HG03159 (cell line): ENCODE data around the gene IFNGR1.
"Not testable (repeated sequence)": the region's sequence is repeated elsewhere in the genome, so short reads cannot be mapped to it uniquely, and the experiment has no call there.

Source experiments
- ATAC-seq: cut with Tn5 transposase; IDR thresholded peaks from one replicate; pipeline ENCODE4 v1.9.1; 2021; ENCODE audit warnings: mild to moderate bottlenecking, moderate library complexity; ENCODE audit not compliant: unreplicated experiment

The IFNGR1 gene

GRCh38 chr6:137236581-137237355 is 17.6 kb upstream of the IFNGR1 start:
- ATAC-seq = no peak

DNA sequence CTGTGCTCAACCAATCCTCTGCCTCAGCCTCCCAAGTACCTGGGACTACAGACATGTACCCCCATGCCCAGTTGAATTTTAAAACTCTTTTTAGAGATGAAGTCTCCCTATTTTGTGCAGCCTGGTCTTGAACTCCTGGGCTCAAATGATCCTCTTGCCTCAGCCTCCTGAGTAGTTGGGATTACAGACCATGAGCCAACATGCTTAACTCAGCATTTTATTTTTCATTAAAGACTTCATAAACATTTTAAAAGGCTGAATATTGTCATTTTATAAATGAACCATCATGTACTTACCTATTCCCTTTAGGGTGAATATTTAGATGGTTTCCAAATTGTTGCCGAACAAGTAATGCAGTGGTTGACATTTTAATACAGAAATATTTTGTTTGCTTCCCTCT is 16.5 kb upstream of the IFNGR1 start:
- ATAC-seq = no peak

GRCh38 chr6:137233911-137234863 is 15.0 kb upstream of the IFNGR1 start:
- peak; percentile 76 for ATAC-seq

DNA sequence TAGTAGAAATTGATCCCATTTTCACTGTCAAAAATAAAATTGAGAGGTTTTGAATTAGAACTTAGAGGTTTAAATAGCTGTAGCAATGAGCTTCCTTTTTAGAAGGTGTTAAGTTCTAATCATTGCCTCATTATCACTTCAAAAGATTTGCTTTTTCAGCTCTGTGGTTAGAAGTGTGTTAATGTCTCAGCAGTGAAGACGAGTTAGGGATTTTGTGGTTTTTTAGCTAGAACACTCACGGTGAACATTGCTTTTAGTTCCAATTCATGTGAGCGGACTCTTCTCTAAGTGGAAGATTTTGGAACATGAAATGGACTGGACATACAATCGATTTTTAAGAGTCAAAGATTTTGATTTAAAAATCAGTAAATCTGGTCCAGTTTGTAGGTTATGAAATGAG is 12.7 kb upstream of the IFNGR1 start:
- no peak for ATAC-seq

- no peak for ATAC-seq
Measured at GRCh38 chr6:137230956-137231555, 11.9 kb upstream of the IFNGR1 start.

DNA sequence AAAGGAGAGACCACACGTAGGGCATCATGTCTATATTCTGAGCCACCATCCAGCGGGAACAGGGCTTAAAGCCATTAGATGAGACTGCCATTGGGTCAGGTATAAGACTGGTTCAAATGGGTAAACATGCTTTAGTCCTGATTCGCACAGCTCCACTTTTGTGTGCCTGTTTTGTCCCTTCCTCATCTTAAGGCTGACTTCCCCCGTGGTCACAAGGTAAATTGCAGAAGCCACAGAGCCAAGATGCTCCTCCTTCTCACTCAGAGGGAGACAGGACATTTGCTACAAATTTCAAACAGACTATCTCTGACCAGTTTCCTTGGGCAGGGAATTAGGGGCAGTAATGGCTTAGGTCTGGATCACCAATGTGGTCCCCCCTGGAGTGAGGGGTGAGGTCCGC is 11.4 kb upstream of the IFNGR1 start:
- no peak for ATAC-seq

DNA sequence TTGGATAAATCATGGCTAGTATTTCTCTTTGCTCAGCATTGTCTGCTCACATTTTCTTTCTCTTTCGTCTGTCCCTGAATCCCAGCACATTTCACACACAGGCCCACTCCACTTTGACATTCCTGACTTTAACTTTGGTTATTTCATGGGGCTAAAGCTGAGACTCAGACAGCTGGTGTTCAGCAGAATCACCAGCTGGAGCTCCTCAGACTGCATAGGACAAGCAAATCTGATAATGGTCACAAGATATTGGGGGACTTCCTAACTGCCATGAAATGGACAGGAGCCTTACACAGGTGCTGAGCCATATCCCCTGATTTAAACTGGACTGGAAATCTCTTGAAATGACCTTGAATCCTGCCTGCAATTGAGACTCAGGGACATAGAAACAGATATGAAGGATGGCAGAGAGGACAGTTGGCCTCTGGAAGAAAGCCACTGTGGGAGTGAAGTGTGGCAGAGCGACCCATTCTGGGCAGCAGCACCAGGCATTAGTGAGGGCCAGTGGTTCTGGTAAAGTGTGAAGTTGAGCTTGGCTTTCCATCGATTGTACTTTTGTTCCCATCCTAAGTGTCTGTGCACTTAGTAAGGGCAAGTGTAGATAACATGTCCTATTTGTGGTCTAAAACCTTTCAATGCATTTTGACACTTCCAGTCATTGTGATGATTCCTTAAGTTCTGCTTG is 10.0 kb upstream of the IFNGR1 start:
- ATAC-seq = no peak

GRCh38 chr6:137227871-137228302 is 8.7 kb upstream of the IFNGR1 start:
- ATAC-seq = peak; percentile 50

- no peak for ATAC-seq
Measured at GRCh38 chr6:137226697-137227096, 7.5 kb upstream of the IFNGR1 start.

DNA sequence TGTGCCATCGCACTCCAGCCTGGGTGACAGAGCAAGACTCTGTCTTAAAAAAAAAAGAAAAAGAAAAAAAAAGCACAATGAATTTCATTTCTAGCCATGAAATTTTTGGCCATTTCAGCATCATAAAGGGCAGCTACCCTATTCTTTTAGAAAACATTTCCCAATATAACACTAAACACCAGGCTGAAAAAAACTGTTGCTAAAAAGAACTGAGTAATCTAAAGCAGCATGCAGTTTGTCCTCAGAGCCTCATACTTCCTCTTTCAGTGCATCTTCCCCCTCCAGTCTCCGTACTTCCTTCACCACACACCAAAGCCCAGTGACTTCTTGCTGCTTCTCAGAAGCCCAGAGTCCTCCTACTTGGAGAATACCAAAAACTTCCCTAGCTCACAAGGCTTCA is 5.6 kb upstream of the IFNGR1 start:
- peak; percentile 59 for ATAC-seq

DNA sequence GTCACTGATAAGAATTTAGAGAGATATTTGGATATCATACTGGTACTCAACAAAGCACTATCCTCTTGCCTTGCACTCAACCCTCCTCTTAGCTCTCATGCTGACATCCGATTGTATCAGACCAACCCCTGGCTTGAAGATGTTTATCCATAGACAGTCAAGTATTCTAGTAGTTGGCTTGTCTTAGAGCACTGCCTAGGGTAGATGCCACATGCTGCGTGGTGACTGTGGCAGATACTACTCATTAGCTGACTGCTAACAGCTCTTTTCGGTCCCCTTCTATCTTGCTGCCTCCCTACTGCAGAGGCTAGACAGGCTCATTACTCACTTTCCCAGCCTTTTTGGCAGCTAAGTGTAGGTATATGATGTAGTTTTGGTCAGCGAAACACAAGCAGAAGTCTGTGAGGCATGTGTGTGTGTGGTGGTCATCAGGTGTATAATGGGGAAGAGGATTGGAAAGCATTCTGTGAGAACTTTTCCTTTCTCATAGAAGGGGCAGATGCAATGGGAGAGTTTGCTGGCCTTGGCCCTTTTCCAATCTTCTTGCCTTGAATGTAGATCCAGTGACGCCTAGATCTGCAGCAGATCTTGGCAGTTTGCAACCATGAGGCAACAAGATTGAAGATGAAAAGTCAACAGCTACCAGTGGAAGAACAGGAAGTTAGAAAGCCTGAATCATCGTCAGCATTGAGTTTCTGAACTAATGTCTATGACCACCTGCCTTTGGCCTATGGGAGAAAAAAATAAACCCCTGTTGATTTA is 4.4 kb upstream of the IFNGR1 start:
- ATAC-seq = no peak

DNA sequence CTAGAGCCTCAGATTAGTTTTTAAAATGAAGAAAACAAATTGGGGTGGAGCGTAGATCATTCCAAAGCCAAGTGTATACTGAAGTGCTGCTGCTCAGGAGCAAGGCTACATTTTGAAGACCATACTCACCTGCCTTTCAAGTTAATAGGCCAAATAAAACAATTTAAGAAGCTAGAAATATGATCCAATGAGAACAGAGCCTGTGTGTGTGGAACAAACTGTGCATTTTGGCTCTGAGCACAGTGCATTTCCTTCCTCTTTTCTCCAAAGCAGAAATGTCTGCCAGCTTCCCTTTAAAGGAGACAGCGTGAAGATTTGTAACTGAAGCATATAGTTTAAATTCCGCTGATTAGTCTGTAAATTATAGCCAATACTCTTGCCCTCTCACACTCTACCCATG is 3.2 kb upstream of the IFNGR1 start:
- no peak for ATAC-seq

GRCh38 chr6:137219664-137220252 is 573 bp upstream of the IFNGR1 start:
- no peak for ATAC-seq

DNA sequence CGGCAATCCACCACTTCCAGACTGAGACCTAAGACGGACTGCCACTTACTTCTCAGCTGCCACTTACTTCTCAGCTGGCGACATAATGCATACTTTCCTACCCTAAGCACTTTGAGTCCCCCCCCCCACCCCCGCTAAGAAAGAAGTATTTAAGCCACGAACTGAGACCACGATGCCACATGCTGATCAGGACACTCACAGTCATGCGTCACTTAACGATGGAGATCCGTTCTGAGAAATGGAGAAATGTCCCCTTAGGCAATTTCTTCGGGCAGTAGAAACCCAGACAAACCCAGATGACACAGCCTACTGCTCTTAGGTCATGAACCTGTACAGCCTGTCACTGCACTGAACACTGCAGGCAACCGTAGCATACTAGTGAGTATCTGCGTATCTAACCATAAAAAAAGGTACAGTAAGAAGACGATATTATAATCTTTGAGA is 690 bp downstream of the IFNGR1 start:
- ATAC-seq = peak; percentile 46

GRCh38 chr6:137217801-137218472 is 1.2 kb downstream of the IFNGR1 start:
- no peak for ATAC-seq

DNA sequence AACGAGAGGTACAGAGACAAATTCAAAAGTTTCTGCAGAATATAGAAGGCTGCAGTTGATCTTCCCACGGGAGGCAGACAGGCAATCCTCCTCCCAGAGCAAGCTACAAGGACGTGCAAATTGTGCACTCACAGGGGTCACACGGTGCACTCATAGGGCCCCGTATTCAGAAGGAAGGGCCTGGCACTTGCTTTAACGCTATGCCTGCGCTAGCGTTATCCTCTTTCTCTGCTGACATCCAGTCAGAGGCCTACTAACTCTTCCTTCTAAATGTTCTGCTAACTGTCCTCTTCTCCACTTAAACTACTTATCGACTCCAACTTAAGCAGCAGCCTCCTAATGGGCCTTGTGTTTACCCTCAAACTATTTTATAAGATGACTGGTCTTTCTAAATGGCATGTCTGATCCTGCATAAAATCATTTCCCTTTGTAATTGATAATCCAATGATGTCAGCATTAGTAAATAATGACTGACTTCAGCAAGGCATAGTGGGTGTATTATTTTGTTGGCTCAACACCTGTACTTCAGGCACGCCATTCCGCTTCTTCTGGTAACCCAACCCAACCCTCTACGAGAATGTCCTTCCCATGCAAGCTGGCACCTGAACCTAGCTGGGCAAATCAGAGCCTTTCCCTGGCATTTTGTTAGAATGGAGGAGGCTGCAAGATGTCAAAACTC is 2.2 kb downstream of the IFNGR1 start:
- no peak for ATAC-seq

GRCh38 chr6:137216106-137216505 is 3.1 kb downstream of the IFNGR1 start:
- ATAC-seq = no peak

- ATAC-seq = not testable (repeated sequence)
Measured at GRCh38 chr6:137215630-137216029, 3.6 kb downstream of the IFNGR1 start.

DNA sequence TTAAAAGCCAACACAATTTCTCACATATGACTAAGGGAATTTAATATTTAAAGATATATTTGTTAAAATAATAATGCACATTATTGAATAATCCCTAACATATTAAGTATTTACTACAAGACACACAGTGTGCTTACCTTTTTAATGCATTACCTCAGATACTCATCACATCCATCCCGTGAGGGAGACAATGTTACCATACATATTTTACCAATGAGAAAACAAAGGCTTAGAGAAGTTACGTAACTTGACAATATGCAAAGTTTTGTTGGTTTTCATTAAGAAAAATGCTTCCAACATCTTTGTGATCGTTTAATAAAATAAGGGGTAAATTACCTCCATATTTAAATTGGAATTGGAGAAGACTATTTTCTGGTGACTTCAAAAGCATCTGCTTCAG is 4.3 kb downstream of the IFNGR1 start:
- no peak for ATAC-seq
